WERI-Rb-1 (cell line): ENCODE measurements around the gene ZNF346.

Source experiments
- DNase-seq: peaks from one replicate; pipeline ENCODE4 v3.0.0-alpha.2; 2020
- H3K27ac ChIP-seq: fragments of 250-450 bp; sonication (Bioruptor Pico); 2 replicates; pipeline ENCODE4 v1.5.1; 2020; ENCODE audit warnings: mild to moderate bottlenecking, moderate library complexity
- H3K27me3 ChIP-seq: fragments of 250-450 bp; sonication (Bioruptor Pico); 2 replicates; pipeline ENCODE4 v1.5.1; 2021; ENCODE audit warnings: mild to moderate bottlenecking, low read depth, moderate library complexity; ENCODE audit not compliant: insufficient read depth, severe bottlenecking
- H3K36me3 ChIP-seq: fragments of 250-450 bp; sonication (Bioruptor Pico); 2 replicates; pipeline ENCODE4 v1.5.1; 2020; ENCODE audit warnings: mild to moderate bottlenecking, moderate library complexity
- H3K4me3 ChIP-seq: 2 replicates; pipeline ENCODE4 v1.5.1; 2011; ENCODE audit warnings: low read depth, mild to moderate bottlenecking, control low read depth, low read length
- H3K9me3 ChIP-seq: fragments of 250-450 bp; sonication (Bioruptor Pico); 2 replicates; pipeline ENCODE4 v1.5.1; 2021; ENCODE audit warnings: mild to moderate bottlenecking, moderate library complexity; ENCODE audit not compliant: severe bottlenecking
- TF ChIP-seq, protein P1 (sequence below): IDR thresholded peaks from 2 replicates; pipeline ENCODE4 v1.5.1; 2011; ENCODE audit warnings: low read depth, mild to moderate bottlenecking, control low read depth, inconsistent platforms, low read length

The ZNF346 gene

DNA sequence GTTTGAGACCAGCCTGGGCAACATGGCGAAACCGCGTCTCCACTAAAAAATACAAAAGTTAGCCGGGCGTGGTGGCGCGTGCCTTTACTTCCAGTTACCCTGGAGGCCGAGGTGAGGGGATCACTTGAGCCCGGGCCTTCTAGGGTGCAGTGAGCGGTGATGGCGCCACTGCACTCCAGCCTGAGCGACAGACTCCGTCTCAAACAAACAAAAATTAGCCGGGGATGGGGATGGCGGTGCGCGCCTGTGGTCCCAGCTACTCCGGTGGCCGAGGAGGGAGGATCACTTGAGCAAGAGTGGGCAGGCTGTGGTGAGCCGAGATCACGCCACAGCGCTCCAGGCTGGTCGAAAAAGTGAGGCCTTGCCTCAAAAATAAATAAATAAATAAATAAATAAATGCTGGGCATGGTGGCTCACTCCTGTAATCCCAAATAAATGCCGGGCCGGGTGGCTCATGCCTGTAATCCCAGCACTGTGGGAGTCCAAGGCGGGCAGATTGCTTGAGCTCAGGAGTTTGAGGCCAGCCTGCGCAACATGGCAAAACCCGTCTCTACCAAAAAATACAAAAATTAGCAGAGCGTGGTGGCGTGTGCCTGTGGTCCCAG is 95.0 kb downstream of the ZNF346 start:
- H3K9me3 ChIP-seq = no peaks in the 10 kb centered on the region
- H3K27ac ChIP-seq = no peak overlapping the region
- TF ChIP-seq, protein P1, sequence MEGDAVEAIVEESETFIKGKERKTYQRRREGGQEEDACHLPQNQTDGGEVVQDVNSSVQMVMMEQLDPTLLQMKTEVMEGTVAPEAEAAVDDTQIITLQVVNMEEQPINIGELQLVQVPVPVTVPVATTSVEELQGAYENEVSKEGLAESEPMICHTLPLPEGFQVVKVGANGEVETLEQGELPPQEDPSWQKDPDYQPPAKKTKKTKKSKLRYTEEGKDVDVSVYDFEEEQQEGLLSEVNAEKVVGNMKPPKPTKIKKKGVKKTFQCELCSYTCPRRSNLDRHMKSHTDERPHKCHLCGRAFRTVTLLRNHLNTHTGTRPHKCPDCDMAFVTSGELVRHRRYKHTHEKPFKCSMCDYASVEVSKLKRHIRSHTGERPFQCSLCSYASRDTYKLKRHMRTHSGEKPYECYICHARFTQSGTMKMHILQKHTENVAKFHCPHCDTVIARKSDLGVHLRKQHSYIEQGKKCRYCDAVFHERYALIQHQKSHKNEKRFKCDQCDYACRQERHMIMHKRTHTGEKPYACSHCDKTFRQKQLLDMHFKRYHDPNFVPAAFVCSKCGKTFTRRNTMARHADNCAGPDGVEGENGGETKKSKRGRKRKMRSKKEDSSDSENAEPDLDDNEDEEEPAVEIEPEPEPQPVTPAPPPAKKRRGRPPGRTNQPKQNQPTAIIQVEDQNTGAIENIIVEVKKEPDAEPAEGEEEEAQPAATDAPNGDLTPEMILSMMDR = no peak
- H3K27me3 ChIP-seq = no peaks in the 10 kb centered on the region
- no peak for DNase-seq
- no peak overlapping the region for H3K4me3 ChIP-seq
- H3K36me3 ChIP-seq = no peaks in the 10 kb centered on the region

GRCh38 chr5:177122566-177122965 is 100.1 kb downstream of the ZNF346 start:
- Histone ChIP-seq H3K36me3 (no peaks in the 10 kb centered on the region), H3K4me3 (no peak overlapping the region), H3K27ac (no peak overlapping the region), H3K27me3 (no peaks in the 10 kb centered on the region), H3K9me3 (no peaks in the 10 kb centered on the region)
- TF ChIP-seq, protein P1 = no peak
- DNase-seq = no peak

DNA sequence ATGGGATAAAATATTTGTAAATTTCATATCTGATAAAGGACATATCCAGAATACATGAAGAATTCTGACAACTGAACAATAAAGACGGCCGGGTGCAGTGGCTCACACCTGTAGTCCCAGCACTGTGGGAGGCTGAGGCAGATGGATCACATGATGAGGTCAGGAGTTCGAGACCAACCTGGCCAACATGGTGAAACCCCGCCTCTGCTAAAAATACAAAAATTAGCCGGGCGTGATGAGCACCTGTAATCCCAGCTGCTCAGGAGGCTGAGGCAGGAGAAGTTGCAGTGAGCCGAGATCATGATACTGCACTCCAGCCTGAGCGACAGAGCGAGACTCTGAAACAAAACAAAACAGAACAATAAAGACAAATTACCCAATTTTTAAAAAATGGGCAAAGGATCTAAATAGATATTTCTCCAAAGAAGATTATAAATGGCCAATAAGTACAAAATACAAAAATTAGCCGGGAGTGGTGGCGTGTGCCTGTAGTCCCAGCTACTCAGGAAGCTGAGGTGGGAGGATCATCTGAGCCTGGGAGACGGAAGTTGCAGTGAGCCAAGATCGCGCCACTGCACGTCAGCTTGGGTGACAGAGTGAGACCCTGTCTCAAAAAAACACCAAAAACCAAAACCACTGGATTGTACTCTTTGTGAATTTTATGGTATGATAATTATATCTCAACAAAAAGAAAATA is 101.4 kb downstream of the ZNF346 start:
- H3K27ac ChIP-seq = no peak overlapping the region
- no peak overlapping the region for H3K4me3 ChIP-seq
- no peaks in the 10 kb centered on the region for H3K27me3 ChIP-seq
- H3K36me3 ChIP-seq = no peaks in the 10 kb centered on the region
- no peaks in the 10 kb centered on the region for H3K9me3 ChIP-seq
- DNase-seq = no peak
- TF ChIP-seq, protein P1 = no peak

DNA sequence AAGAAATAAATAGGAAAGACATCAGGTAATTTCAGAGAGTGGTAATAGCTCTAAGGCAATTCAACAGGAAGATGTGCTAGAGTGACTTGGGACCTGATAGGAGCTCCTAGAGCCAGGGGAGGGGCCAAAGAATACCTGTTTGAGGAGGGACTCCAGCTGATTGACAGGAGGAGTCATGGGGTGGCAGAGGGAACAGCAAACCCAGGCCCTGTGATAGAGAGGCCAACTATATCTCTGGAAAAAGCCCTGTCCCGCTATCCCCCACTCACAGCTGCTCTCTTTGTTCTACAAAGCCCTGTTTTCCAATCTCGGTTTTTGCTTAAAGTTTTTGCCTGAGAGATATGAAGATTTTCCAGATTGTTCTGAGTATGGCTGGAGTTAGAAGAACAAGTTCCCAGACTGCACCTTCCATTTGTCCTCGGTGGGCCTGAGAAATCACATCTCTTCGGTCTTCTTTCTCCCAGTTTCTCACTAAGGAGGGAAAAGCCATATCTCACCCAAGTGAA is 102.0 kb downstream of the ZNF346 start:
- TF ChIP-seq, protein P1 = no peak
- DNase-seq = no peak
- Histone ChIP-seq H3K27me3 (no peaks in the 10 kb centered on the region), H3K4me3 (no peak overlapping the region), H3K9me3 (no peaks in the 10 kb centered on the region), H3K36me3 (no peaks in the 10 kb centered on the region), H3K27ac (no peak overlapping the region)

DNA sequence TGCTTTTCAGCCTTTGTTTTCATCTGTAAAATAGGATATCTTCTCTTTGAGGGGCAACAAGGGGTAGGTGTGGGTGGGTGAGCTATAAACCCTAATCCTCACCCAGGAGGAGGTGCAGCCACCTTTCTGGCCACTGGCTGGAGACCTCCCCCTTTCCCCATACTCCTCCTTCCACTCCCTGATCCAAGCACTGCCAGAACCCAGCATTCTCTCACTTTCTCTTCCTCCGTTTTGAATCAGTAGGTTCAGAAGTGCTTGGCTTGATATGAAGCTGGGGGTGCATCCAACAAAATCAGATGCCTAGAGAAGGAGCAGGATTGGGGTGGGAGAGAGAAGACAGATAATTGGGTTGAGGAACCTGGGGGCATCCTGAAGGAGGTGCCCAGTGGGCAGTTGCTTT is 104.3 kb downstream of the ZNF346 start:
- Histone ChIP-seq H3K36me3 (no peaks in the 10 kb centered on the region), H3K27me3 (no peaks in the 10 kb centered on the region), H3K4me3 (no peak overlapping the region)

More for the DNA sequence above, 104.3 kb downstream of the ZNF346 start:
- H3K9me3 ChIP-seq = no peaks in the 10 kb centered on the region
- TF ChIP-seq, protein P1 = no peak
- no peak for DNase-seq
- H3K27ac ChIP-seq = no peak overlapping the region
